A549 (cell line): ENCODE measurements around the gene TRIM71. TPM values are rescaled to one million over a fixed set of nuclear protein-coding genes. Genes with fewer than 3 reads are reported as not detected.

ENCODE experiments used
- ATAC-seq, 2 experiments: fragments of 200-7000 bp in 1 of 2; fragments of >200 bp in 1 of 2; cut with Nextera tagmentation in 1 of 2; cut with Tn5 transposase in 1 of 2; 3 replicates each; pipeline versions ENCODE4 v1.8.0 to v1.9.1; 2018 to 2020; ENCODE audit warnings: mild to moderate bottlenecking in 1 of 2, moderate library complexity in 1 of 2
- CTCF ChIA-PET: fragments of 300-600 bp; sonication (Branson Sonifier 250); formaldehyde crosslinking; extraction: SDS; loops from one replicate; lab custom pipeline; 2021; ENCODE audit warnings: antibody characterized with exemption, inconsistent platforms; lab: Yijun Ruan, JAX
- POLR2A ChIA-PET: fragments of 350-600 bp; formaldehyde crosslinking; extraction: SDS; loops from one replicate; lab custom pipeline; 2021; ENCODE audit warnings: antibody characterized with exemption, inconsistent platforms; lab: Yijun Ruan, JAX
- DNase-seq, 2 experiments: peaks; one replicate each; pipeline versions ENCODE4 v3.0.0 to v3.0.0-alpha.2; 2011 to 2016; ENCODE audit warnings: low read depth in 1 of 2, low spot score in 1 of 2
- FAIRE-seq: peaks from 2 replicates; lab custom pipeline; 2011; peaks lifted over from hg19 to GRCh38; lab: Jason Lieb, UNC
- H3K27ac ChIP-seq, 2 experiments: fragments of >200 bp; sonication (Bioruptor Twin); formaldehyde crosslinking; 3 replicates each; pipeline ENCODE4 v1.5.1; 2016 to 2017
- H3K4me1 ChIP-seq: fragments of >200 bp; sonication (Bioruptor Twin); formaldehyde crosslinking; 3 replicates; pipeline ENCODE4 v1.6.1; 2016
- H3K4me2 ChIP-seq: fragments of >200 bp; sonication (Bioruptor Twin); formaldehyde crosslinking; 3 replicates; pipeline ENCODE4 v1.6.1; 2016
- H3K4me3 ChIP-seq: fragments of >200 bp; sonication (Bioruptor Twin); formaldehyde crosslinking; 3 replicates; pipeline ENCODE4 v1.5.1; 2016
- H3K9me3 ChIP-seq: fragments of >200 bp; sonication (Bioruptor Twin); formaldehyde crosslinking; 3 replicates; pipeline ENCODE4 v1.6.1; 2016
- ATOH8 ChIP-seq: fragments of 250-450 bp; sonication (Bioruptor Pico); IDR thresholded peaks from 2 replicates; pipeline ENCODE4 v1.5.0; 2020; ENCODE audit warnings: low read depth, mild to moderate bottlenecking, moderate library complexity
- BCL3 ChIP-seq: fragments of >200 bp; sonication (Bioruptor Twin); formaldehyde crosslinking; IDR thresholded peaks from 3 replicates; pipeline ENCODE4 v1.6.1; 2016
- BHLHE40 ChIP-seq: IDR thresholded peaks from 2 replicates; pipeline ENCODE4 v1.6.1; 2012; ENCODE audit warnings: low read depth, low read length, inconsistent platforms
- CTCF ChIP-seq: fragments of >200 bp; sonication (Bioruptor Twin); formaldehyde crosslinking; IDR thresholded peaks from 3 replicates; pipeline ENCODE4 v1.5.1; 2016
- EHF ChIP-seq: fragments of 250-450 bp; sonication (Bioruptor Pico); IDR thresholded peaks from 2 replicates; pipeline ENCODE4 v1.5.0; 2020; ENCODE audit warnings: mild to moderate bottlenecking
- EHMT2 ChIP-seq: fragments of 200-600 bp; sonication (generic); IDR thresholded peaks from 2 replicates; pipeline ENCODE4 v1.6.1; 2016; ENCODE audit warnings: antibody characterized with exemption, low read depth, mild to moderate bottlenecking, moderate library complexity
- ESRRA ChIP-seq: fragments of 150-350 bp; IDR thresholded peaks from 2 replicates; pipeline ENCODE4 v1.6.1; 2014; ENCODE audit warnings: mild to moderate bottlenecking, low read length, borderline replicate concordance
- HOXB5 ChIP-seq: fragments of 250-450 bp; sonication (Bioruptor Pico); IDR thresholded peaks from 2 replicates; pipeline ENCODE4 v1.5.0; 2020; ENCODE audit warnings: mild to moderate bottlenecking, moderate library complexity
- MAFK ChIP-seq: fragments of 450-650 bp; IDR thresholded peaks from 2 replicates; pipeline ENCODE4 v1.6.1; 2014; ENCODE audit not compliant: partially characterized antibody
- MAX ChIP-seq: IDR thresholded peaks from 2 replicates; pipeline ENCODE4 v1.6.1; 2012
- NFE2L2 ChIP-seq: fragments of 150-350 bp; conservative IDR thresholded peaks from 2 replicates; pipeline ENCODE4 v1.6.1; 2014; ENCODE audit warnings: low read length
- PBX3 ChIP-seq: IDR thresholded peaks from 2 replicates; pipeline ENCODE4 v1.6.1; 2012
- RARB ChIP-seq: fragments of 250-450 bp; sonication (Bioruptor Pico); IDR thresholded peaks from 2 replicates; pipeline ENCODE4 v1.8.0; 2021; ENCODE audit warnings: mild to moderate bottlenecking, moderate library complexity
- ZFP36 ChIP-seq: fragments of 450-650 bp; IDR thresholded peaks from 2 replicates; pipeline ENCODE4 v1.6.1; 2014; ENCODE audit warnings: borderline replicate concordance; ENCODE audit not compliant: partially characterized antibody
- WGBS: methylation state at CpG from one replicate; pipeline ENCODE4 v1.1.6; 2017; ENCODE audit errors: missing lambda C conversion rate; 5-methylcytosine and 5-hydroxymethylcytosine counted together
- polyA plus RNA-seq, 4 experiments: library from polyadenylated mRNA; depleted of rRNA in 3 of 4; stranded (reverse); fragments of >200 nt; fragmentation: RNase III in 1 of 4; extraction: RNeasy Plus Mini Kit Qiagen cat#74134 plus additional on column Dnase treatment in 1 of 4; gene quantifications; 2 replicates in 3 of 4; 3 replicates in 1 of 4; pipeline ENCODE4 v1.2.3, GENCODE V29; 2011 to 2017

Gene TRIM71
- polyA plus RNA-seq, 2 of the 4 experiments (the other 2 are of a cell fraction): 0.01 TPM; not detected in 1

- no peak for TF ChIP-seq RARB (CRISPR knock-in tag)
- no peak for TF ChIP-seq CTCF
- no peak for TF ChIP-seq EHMT2
- TF ChIP-seq EHF (CRISPR knock-in tag): no peak
These were observed 34.3 kb downstream of the TRIM71 start (continued) for GRCh38 chr3:32852146-32852545.

GRCh38 chr3:32855350-32855953 is 37.7 kb downstream of the TRIM71 start:
- ChIA-PET CTCF (interaction anchor here (1.5 kb wide), 1 partner anchor 10 kb away, joined by 4 read pairs; no protein-coding TSS in a partner anchor), POLR2A (no interaction called here)
- H3K4me1 ChIP-seq: peaks cover 7% of the 10 kb centered on the region
- no peak overlapping the region for H3K4me2 ChIP-seq
- WGBS: 62% methylated on average over 3 of the region's 3 CpGs
- no peak overlapping the region for H3K27ac ChIP-seq
- ATAC-seq: no peak
- no peak overlapping the region for H3K4me3 ChIP-seq
- FAIRE-seq: no peak
- no peak for TF ChIP-seq MAFK
- no peak for TF ChIP-seq ATOH8 (CRISPR knock-in tag)
- no peak for TF ChIP-seq BCL3
- no peak for TF ChIP-seq NFE2L2
- no peak for TF ChIP-seq PBX3
- no peak for TF ChIP-seq MAX
- no peak for TF ChIP-seq EHMT2
- no peak for TF ChIP-seq ESRRA
- no peak for TF ChIP-seq BHLHE40
- TF ChIP-seq, all 56 proteins: peak for 0
- no peaks in the 10 kb centered on the region for H3K9me3 ChIP-seq
- DNase-seq: no peak

- FAIRE-seq: no peak
- Histone ChIP-seq H3K4me1 (peaks cover 5% of the 10 kb centered on the region), H3K4me3 (no peak overlapping the region)
- CTCF ChIA-PET: interaction anchor here (0.8 to 1.5 kb wide), 2 partner anchors 11 to 13 kb away, joined by 3 to 4 read pairs; no protein-coding TSS in a partner anchor
- DNase-seq: peak in 1 of 2 experiments; percentile 29
- peak; percentile 55 for TF ChIP-seq ZFP36
- no peak for TF ChIP-seq HOXB5 (CRISPR knock-in tag)
- TF ChIP-seq, all 56 proteins: peak for 1
- Histone ChIP-seq H3K4me2 (0 out of 3 replicates have a peak overlapping the region, but pooled peaks have one; percentile 9), H3K9me3 (no peaks in the 10 kb centered on the region), H3K27ac (no peak overlapping the region)
- POLR2A ChIA-PET: no interaction called here
- WGBS: 29% methylated on average over 6 of the region's 6 CpGs
- ATAC-seq: peak in 1 of 2 experiments; percentile 33; a peak in 1 of 6 replicates
These were observed 38.6 kb downstream of the TRIM71 start for GRCh38 chr3:32856355-32856889.
